ENCODE data around the gene FOXK1. TPM values are rescaled to one million over a fixed set of nuclear protein-coding genes. Genes with fewer than 3 reads are reported as not detected.

Gene FOXK1
- total RNA-seq, 5 donors from 2014 or later (not counting 1 experiment from before 2014, with no cell fraction given), result 63.9 to 79.7 (median 74.2) TPM

DNA sequence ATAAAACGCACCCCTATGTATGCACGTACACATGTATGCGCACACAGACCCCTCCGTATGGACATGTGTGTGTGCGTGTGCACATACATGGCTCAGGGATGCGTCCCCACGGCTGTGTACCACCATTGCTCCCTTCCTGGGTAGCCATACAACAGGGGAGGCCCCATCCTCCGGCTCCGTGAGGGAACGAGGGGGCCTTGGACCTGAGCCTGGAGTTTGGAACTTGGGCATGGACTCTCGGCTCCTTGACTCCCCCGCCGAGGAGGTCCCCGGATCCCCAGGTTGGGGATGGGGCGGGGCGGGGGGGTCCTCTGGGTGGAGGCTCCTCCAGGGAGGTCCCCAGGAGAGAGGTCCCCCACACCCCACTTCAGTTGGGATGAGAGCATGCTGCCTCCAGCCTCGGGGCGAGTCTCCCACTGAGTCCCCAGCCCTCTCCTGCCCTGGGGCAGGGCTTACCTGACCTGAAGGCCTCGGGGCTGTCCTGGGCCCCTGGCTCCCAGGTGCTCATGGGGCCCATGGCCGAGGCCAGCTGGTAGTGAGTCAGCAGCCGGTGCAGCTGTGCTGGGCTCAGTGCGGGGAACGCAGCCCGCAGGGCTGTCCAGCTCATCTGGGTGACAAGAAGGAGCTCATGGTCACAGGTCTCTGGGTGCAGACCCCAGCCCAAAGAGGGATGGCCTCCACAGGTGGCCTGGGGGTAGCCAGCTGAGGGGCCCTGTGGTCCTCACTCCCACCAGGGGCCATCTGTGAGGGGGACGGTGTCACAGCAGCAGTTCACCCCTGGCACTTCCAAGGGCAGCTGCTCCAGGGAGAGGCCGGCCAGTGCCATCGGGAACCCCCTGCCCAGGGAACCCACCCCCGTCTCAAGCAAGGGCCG is 123.3 kb downstream of the FOXK1 start:
- POLR2A ChIA-PET, result no interaction called here
- H3K36me3 Mint-ChIP-seq, result no peaks in the 10 kb centered on the region
- H3K27me3 Mint-ChIP-seq, result peaks cover 4 to 18% of the 10 kb centered on the region in 2 donors
- Histone ChIP-seq H3K36me3 (ENCODE audit: control insufficient read depth in 2 of 2, extremely low read depth in 1 of 2, insufficient read depth in 1 of 2, low read length in 1 of 2) (no peaks in the 10 kb centered on the region), H3K27me3 (replicated peaks in 1 of 2; ENCODE audit: control insufficient read depth in 2 of 2, extremely low read depth in 1 of 2, insufficient read depth in 2 of 2, low read length in 1 of 2) (peaks cover 0 to 24% of the 10 kb centered on the region in 2 experiments), H3K4me3 (ENCODE audit: control insufficient read depth in 1 of 2, extremely low read depth in 1 of 2, low read length in 1 of 2) (no peak overlapping the region), H3K4me1 (ENCODE audit: control insufficient read depth in 1 of 2, extremely low read depth in 1 of 2, insufficient read depth in 2 of 2, low read length in 2 of 2) (peaks cover 0 to 17% of the 10 kb centered on the region in 2 experiments), H3K9me3 (no peaks in the 10 kb centered on the region), H3K27ac (ENCODE audit: low read length) (no peak overlapping the region)
- CTCF ChIA-PET, result no interaction called here
- WGBS (ENCODE audit: insufficient coverage), result 81% methylated on average over 21 of the region's 29 CpGs
- no peak overlapping the region for H3K27ac Mint-ChIP-seq
- no peak overlapping the region for H3K4me3 Mint-ChIP-seq
- DNase-seq (no peak), ATAC-seq (replicated peaks in 1 of 4) (no peak)
- H3K9me3 Mint-ChIP-seq, result no peaks in the 10 kb centered on the region
- H3K4me1 Mint-ChIP-seq, result peaks cover 0 to 8% (median 7%) of the 10 kb centered on the region in 3 donors

DNA sequence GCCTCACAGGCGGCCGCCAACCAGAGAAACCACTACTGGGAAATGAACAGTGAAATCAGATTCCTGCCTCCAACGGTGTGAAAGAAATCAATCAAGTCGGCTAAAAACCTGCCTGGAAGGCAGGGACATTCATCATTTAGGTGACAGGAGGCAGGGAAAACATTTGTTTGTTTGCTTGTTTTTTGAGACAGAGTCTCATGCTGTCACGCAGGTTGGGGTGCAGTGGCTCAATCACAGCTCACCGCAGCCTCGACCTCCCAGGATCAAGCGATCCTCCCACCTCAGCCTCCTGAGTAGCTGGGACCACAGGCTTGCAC is 123.8 kb downstream of the FOXK1 start:
- H3K27me3 ChIP-seq (replicated peaks in 1 of 2; ENCODE audit: control insufficient read depth in 2 of 2, extremely low read depth in 1 of 2, insufficient read depth in 2 of 2, low read length in 1 of 2), result peaks cover 0 to 30% of the 10 kb centered on the region in 2 experiments
- POLR2A ChIA-PET, result no interaction called here

DNA sequence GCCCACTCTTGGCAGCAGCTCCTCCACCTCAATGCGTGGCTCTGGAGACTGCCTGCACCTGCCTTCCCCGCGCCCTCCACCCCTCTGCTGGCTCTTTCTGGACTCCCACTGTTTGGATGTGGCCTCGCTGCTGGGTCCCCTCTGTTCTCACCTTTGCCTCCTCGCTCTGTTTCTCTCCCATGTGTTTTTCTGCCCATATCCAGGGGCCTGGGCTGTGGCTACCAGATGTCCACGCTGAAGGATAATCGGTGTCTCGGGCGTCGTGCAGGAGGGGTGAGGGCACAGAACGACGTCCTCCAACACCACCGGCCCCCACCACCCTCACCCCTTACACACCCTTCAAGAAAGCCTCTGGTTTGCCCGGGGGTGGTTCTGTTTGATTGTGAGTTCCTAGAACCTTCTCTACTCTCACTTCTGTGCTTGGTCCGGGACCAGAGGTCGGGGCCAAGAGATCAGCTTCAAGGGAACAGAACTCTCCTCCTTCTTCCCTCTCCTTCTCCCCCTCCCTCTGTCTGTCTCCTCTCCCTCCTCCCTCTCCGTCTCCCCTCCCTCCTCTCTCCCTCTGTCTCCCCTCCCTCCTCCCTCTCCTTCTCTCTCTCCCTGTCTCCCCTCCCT is 125.0 kb downstream of the FOXK1 start:
- ChIA-PET POLR2A (no interaction called here), CTCF (no interaction called here)
- H3K4me3 Mint-ChIP-seq, result peak overlapping the region in 1 of 3 donors; percentile 54

More for the DNA sequence above, 123.8 kb downstream of the FOXK1 start:
- CTCF ChIA-PET, result no interaction called here
- Histone ChIP-seq H3K27ac (ENCODE audit: low read length) (no peak overlapping the region), H3K9me3 (no peaks in the 10 kb centered on the region), H3K4me3 (ENCODE audit: control insufficient read depth in 1 of 2, extremely low read depth in 1 of 2, low read length in 1 of 2) (no peak overlapping the region), H3K4me1 (ENCODE audit: control insufficient read depth in 1 of 2, extremely low read depth in 1 of 2, insufficient read depth in 2 of 2, low read length in 2 of 2) (peaks cover 0 to 20% of the 10 kb centered on the region in 2 experiments), H3K36me3 (ENCODE audit: control insufficient read depth in 2 of 2, extremely low read depth in 1 of 2, insufficient read depth in 1 of 2, low read length in 1 of 2) (no peaks in the 10 kb centered on the region)
- ATAC-seq (replicated peaks in 1 of 4) (no peak), DNase-seq (no peak)
- Mint-ChIP-seq H3K27ac (no peak overlapping the region), H3K36me3 (no peaks in the 10 kb centered on the region), H3K4me1 (peaks cover 0 to 10% (median 9%) of the 10 kb centered on the region in 3 donors), H3K9me3 (no peaks in the 10 kb centered on the region), H3K27me3 (peaks cover 4 to 20% of the 10 kb centered on the region in 2 donors), H3K4me3 (no peak overlapping the region)
- WGBS (ENCODE audit: insufficient coverage), result 69% methylated on average over 4 of the region's 8 CpGs

DNA sequence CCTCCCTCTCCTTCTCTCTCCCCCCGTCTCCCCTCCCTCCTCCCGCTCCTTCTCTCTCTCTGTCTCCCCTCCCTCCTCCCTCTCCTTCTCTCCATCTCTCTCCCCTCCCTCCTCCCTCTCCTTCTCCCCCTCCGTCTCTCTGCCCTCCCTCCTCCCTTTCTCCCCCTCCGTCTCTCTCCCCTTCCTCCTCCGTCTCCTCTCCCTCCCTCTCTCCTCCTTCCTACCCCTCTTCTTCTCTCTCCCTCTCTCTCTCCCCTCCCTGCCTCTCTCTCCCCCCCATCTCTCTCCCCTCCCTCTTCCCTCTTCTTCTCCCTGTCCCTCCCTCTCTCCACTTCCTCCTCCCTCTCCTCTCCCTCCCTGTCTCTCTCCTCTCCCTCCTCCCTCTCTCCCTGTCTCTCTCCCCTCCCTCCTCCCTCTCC is 125.5 kb downstream of the FOXK1 start:
- H3K27me3 Mint-ChIP-seq, result peaks cover 4 to 22% of the 10 kb centered on the region in 2 donors
- no peak overlapping the region for H3K27ac ChIP-seq (ENCODE audit: low read length)
- H3K4me1 ChIP-seq (ENCODE audit: control insufficient read depth in 1 of 2, extremely low read depth in 1 of 2, insufficient read depth in 2 of 2, low read length in 2 of 2), result peaks cover 0 to 20% of the 10 kb centered on the region in 2 experiments
- CTCF ChIA-PET, result interaction anchor here in 1 of 2 donors (1.0 kb wide), 1 partner anchor 11 kb away, joined by 3 read pairs; no protein-coding TSS in a partner anchor
- no peak overlapping the region for H3K27ac Mint-ChIP-seq
- WGBS (ENCODE audit: insufficient coverage), result 14% methylated on average over 5 of the region's 5 CpGs
- H3K36me3 Mint-ChIP-seq, result no peaks in the 10 kb centered on the region
- ATAC-seq (replicated peaks in 1 of 4), result no peak
- no peak overlapping the region for H3K4me3 ChIP-seq (ENCODE audit: control insufficient read depth in 1 of 2, extremely low read depth in 1 of 2, low read length in 1 of 2)
- peak overlapping the region in 1 of 3 donors; percentile 54 for H3K4me3 Mint-ChIP-seq
- no peaks in the 10 kb centered on the region for H3K9me3 Mint-ChIP-seq
- peaks cover 0 to 10% (median 9%) of the 10 kb centered on the region in 3 donors for H3K4me1 Mint-ChIP-seq
- peaks cover 0 to 40% of the 10 kb centered on the region in 2 experiments for H3K27me3 ChIP-seq (replicated peaks in 1 of 2; ENCODE audit: control insufficient read depth in 2 of 2, extremely low read depth in 1 of 2, insufficient read depth in 2 of 2, low read length in 1 of 2)
- POLR2A ChIA-PET, result no interaction called here
- no peak for DNase-seq
- H3K9me3 ChIP-seq, result no peaks in the 10 kb centered on the region
- H3K36me3 ChIP-seq (ENCODE audit: control insufficient read depth in 2 of 2, extremely low read depth in 1 of 2, insufficient read depth in 1 of 2, low read length in 1 of 2), result no peaks in the 10 kb centered on the region

More for the DNA sequence above, 125.0 kb downstream of the FOXK1 start:
- H3K4me3 ChIP-seq (ENCODE audit: control insufficient read depth in 1 of 2, extremely low read depth in 1 of 2, low read length in 1 of 2), result no peak overlapping the region
- ATAC-seq (replicated peaks in 1 of 4) (no peak), DNase-seq (no peak)
- H3K4me1 ChIP-seq (ENCODE audit: control insufficient read depth in 1 of 2, extremely low read depth in 1 of 2, insufficient read depth in 2 of 2, low read length in 2 of 2), result peaks cover 0 to 20% of the 10 kb centered on the region in 2 experiments
- H3K27ac ChIP-seq (ENCODE audit: low read length), result no peak overlapping the region
- no peaks in the 10 kb centered on the region for H3K9me3 ChIP-seq
- peaks cover 0 to 10% (median 9%) of the 10 kb centered on the region in 3 donors for H3K4me1 Mint-ChIP-seq
- no peaks in the 10 kb centered on the region for H3K36me3 Mint-ChIP-seq
- peaks cover 4 to 20% of the 10 kb centered on the region in 2 donors for H3K27me3 Mint-ChIP-seq
- peak overlapping the region in 1 of 2 donors; percentile 22 for H3K27ac Mint-ChIP-seq
- H3K36me3 ChIP-seq (ENCODE audit: control insufficient read depth in 2 of 2, extremely low read depth in 1 of 2, insufficient read depth in 1 of 2, low read length in 1 of 2), result no peaks in the 10 kb centered on the region
- H3K9me3 Mint-ChIP-seq, result no peaks in the 10 kb centered on the region
- 78% methylated on average over 12 of the region's 17 CpGs for WGBS (ENCODE audit: insufficient coverage)
- H3K27me3 ChIP-seq (replicated peaks in 1 of 2; ENCODE audit: control insufficient read depth in 2 of 2, extremely low read depth in 1 of 2, insufficient read depth in 2 of 2, low read length in 1 of 2), result peaks cover 0 to 36% of the 10 kb centered on the region in 2 experiments

DNA sequence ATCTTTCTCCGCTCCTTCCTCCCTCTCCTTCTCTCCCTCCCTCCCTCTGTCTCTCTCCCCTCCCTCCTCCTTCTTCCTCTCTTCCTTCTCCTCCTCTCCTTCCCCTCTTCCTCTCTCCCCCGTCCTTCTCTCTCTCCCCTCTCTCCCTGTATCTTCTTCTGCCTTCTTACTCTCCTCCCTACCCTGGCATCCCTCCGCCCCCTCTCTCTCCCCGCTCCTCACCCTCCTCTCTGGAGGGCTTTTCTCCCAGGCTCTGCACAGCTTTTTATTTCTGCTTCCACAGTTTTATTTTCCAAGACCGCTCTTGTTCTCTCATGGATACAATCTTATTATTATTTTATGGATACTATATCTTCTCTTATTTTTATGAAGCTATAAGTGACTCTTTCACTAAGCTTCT is 125.9 kb downstream of the FOXK1 start:
- 71% methylated on average over 1 of the region's 5 CpGs for WGBS (ENCODE audit: insufficient coverage)
- Histone ChIP-seq H3K27me3 (replicated peaks in 1 of 2; ENCODE audit: control insufficient read depth in 2 of 2, extremely low read depth in 1 of 2, insufficient read depth in 2 of 2, low read length in 1 of 2) (peaks cover 0 to 42% of the 10 kb centered on the region in 2 experiments), H3K36me3 (ENCODE audit: control insufficient read depth in 2 of 2, extremely low read depth in 1 of 2, insufficient read depth in 1 of 2, low read length in 1 of 2) (no peaks in the 10 kb centered on the region), H3K9me3 (no peaks in the 10 kb centered on the region), H3K27ac (ENCODE audit: low read length) (no peak overlapping the region), H3K4me1 (ENCODE audit: control insufficient read depth in 1 of 2, extremely low read depth in 1 of 2, insufficient read depth in 2 of 2, low read length in 2 of 2) (peaks cover 0 to 20% of the 10 kb centered on the region in 2 experiments), H3K4me3 (ENCODE audit: control insufficient read depth in 1 of 2, extremely low read depth in 1 of 2, low read length in 1 of 2) (no peak overlapping the region)
- ChIA-PET CTCF (interaction anchor here in 1 of 2 donors (1.0 kb wide), 1 partner anchor 11 kb away, joined by 3 read pairs; no protein-coding TSS in a partner anchor), POLR2A (no interaction called here)
- peak overlapping the region in 1 of 3 donors; percentile 54 for H3K4me3 Mint-ChIP-seq
- ATAC-seq (replicated peaks in 1 of 4) (no peak), DNase-seq (no peak)
- H3K9me3 Mint-ChIP-seq, result no peaks in the 10 kb centered on the region
- peaks cover 0 to 10% (median 9%) of the 10 kb centered on the region in 3 donors for H3K4me1 Mint-ChIP-seq
- H3K27ac Mint-ChIP-seq, result no peak overlapping the region
- no peaks in the 10 kb centered on the region for H3K36me3 Mint-ChIP-seq
- H3K27me3 Mint-ChIP-seq, result peaks cover 4 to 26% of the 10 kb centered on the region in 2 donors

DNA sequence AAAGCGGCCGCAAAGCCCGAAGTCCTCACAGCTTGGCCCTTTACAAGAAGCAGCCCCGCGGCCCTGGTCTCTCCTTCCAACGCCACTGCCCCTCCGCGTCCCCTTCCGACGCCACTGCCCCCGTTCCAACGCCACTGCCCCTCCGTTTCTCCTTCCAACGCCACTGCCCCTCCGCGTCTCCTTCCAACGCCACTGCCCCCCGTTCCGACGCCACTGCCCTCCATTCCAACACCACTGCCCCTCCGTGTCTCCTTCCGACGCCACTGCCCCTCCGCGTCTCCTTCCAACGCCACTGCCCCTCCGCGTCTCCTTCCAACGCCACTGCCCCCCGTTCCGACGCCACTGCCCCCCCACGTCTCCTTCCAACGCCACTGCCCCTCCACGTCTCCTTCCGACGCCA is 126.5 kb downstream of the FOXK1 start:
- Histone ChIP-seq H3K27me3 (replicated peaks in 1 of 2; ENCODE audit: control insufficient read depth in 2 of 2, extremely low read depth in 1 of 2, insufficient read depth in 2 of 2, low read length in 1 of 2) (peaks cover 0 to 48% of the 10 kb centered on the region in 2 experiments), H3K27ac (ENCODE audit: low read length) (no peak overlapping the region), H3K4me3 (ENCODE audit: control insufficient read depth in 1 of 2, extremely low read depth in 1 of 2, low read length in 1 of 2) (no peak overlapping the region), H3K4me1 (ENCODE audit: control insufficient read depth in 1 of 2, extremely low read depth in 1 of 2, insufficient read depth in 2 of 2, low read length in 2 of 2) (peaks cover 0 to 20% of the 10 kb centered on the region in 2 experiments), H3K9me3 (no peaks in the 10 kb centered on the region), H3K36me3 (ENCODE audit: control insufficient read depth in 2 of 2, extremely low read depth in 1 of 2, insufficient read depth in 1 of 2, low read length in 1 of 2) (no peaks in the 10 kb centered on the region)
- ChIA-PET POLR2A (no interaction called here), CTCF (interaction anchor here in 1 of 2 donors (1.0 kb wide), 1 partner anchor 12 kb away, joined by 3 read pairs; no protein-coding TSS in a partner anchor)
- no peak for DNase-seq
- no peak overlapping the region for H3K27ac Mint-ChIP-seq
- H3K4me1 Mint-ChIP-seq, result peaks cover 0 to 10% (median 9%) of the 10 kb centered on the region in 3 donors
- WGBS (ENCODE audit: insufficient coverage), result 87% methylated on average over 28 of the region's 37 CpGs
- no peaks in the 10 kb centered on the region for H3K36me3 Mint-ChIP-seq
- H3K9me3 Mint-ChIP-seq, result no peaks in the 10 kb centered on the region
- ATAC-seq (replicated peaks in 1 of 4), result no peak
- peak overlapping the region in 1 of 3 donors; percentile 54 for H3K4me3 Mint-ChIP-seq
- peaks cover 4 to 31% of the 10 kb centered on the region in 2 donors for H3K27me3 Mint-ChIP-seq

All from T-cell (primary cell).